Fibroblast of skin of abdomen (primary cell): ENCODE results near the gene C9orf43.

Source experiments
- DNase-seq: peaks from one replicate; pipeline ENCODE4 v3.0.0-alpha.2; 2013

The C9orf43 gene

GRCh38 chr9:113468716-113469448, 58.3 kb downstream of the C9orf43 start:
- DNase-seq = no peak

GRCh38 chr9:113471143-113471542, 60.6 kb downstream of the C9orf43 start:
- DNase-seq = no peak

- no peak for DNase-seq
Measured at GRCh38 chr9:113471566-113471965, 61.0 kb downstream of the C9orf43 start.

GRCh38 chr9:113472199-113472598, 61.7 kb downstream of the C9orf43 start:
- no peak for DNase-seq

GRCh38 chr9:113474360-113475028, 63.9 kb downstream of the C9orf43 start:
- no peak for DNase-seq

DNA sequence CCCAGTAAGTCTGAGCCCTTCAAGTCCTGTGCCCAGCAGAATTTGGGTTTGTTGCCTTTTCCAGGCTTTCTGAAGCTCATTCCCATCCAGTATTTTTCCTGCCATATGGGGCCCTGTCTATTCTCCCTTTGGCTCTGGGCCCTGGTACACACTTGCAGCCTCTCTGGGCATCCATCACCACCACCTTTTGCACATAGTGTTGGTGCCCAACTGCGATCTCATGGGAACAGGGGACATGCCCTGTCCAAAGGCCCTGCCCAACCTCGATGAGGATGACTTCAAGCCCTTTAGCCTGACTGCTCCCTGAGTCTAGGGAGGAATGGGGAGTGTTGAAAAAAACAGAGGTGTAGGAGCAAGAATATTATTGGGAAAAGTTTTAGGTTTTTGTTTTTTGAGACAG, 64.5 kb downstream of the C9orf43 start:
- DNase-seq = no peak

GRCh38 chr9:113475992-113476391, 65.4 kb downstream of the C9orf43 start:
- no peak for DNase-seq

- DNase-seq = no peak
Measured at GRCh38 chr9:113476511-113476916, 66.0 kb downstream of the C9orf43 start.

- no peak for DNase-seq
Measured at GRCh38 chr9:113477058-113477457, 66.5 kb downstream of the C9orf43 start.

DNA sequence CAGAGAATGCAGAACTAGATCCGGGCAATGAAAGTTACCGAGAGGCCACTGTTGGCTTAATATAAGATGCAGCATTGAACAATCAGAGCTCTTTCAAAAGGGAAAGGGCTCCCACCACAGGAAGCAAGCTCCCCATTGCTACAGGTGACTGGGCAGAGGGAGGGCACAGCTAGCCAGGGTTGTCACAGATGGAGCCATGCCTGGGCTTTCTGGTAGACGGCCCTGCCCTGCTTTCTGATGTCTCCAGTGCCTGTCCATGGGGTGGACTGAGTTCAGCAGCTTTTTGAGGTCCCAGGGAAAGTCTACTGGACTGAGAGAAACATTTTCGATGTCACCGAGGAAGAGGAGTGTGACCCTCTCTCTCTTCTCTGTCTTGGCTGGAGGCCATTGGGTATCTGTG, 67.1 kb downstream of the C9orf43 start:
- DNase-seq = no peak

DNA sequence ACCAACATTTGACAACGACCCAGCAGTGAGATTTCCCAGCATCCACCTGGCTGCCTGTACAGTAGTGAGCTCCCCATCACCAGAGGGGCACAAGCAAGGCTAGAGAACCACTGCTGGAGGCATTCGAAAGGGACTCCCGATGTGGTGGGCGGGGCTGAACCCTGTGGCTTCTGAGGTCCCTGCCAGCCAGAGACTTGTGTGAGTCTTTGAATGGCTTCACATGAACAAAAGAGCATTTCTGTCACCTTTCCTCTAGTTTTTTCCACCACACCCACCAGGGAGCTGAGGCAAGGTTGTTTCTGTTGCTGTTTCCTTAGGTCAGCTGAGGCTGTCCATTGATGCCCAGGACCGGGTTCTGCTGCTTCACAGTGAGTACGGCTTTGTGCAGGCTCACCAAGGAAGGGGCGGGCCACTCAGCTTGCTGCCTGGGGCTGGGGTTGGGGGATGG, 68.7 kb downstream of the C9orf43 start:
- DNase-seq = no peak
